Activated CD4-positive, alpha-beta T cell treated with anti-CD3 and anti-CD28 coated beads, Interleukin-10, Interleukin-2, amounts not matched to agents 100 ng/mL and 50 ng/mL, durations not matched to agents 16 hours and 8 hours (primary cell): ENCODE data around the gene G3BP2.
A peak's percentile ranks its signal among the peaks of the same experiment; 100 is the strongest.
"Not testable (repeated sequence)": the region's sequence is repeated elsewhere in the genome, so short reads cannot be mapped to it uniquely, and the experiment has no call there.

ENCODE experiments used
- DNase-seq: peaks from one replicate; pipeline ENCODE4 v3.0.0-alpha.2; 2020

Gene G3BP2

DNA sequence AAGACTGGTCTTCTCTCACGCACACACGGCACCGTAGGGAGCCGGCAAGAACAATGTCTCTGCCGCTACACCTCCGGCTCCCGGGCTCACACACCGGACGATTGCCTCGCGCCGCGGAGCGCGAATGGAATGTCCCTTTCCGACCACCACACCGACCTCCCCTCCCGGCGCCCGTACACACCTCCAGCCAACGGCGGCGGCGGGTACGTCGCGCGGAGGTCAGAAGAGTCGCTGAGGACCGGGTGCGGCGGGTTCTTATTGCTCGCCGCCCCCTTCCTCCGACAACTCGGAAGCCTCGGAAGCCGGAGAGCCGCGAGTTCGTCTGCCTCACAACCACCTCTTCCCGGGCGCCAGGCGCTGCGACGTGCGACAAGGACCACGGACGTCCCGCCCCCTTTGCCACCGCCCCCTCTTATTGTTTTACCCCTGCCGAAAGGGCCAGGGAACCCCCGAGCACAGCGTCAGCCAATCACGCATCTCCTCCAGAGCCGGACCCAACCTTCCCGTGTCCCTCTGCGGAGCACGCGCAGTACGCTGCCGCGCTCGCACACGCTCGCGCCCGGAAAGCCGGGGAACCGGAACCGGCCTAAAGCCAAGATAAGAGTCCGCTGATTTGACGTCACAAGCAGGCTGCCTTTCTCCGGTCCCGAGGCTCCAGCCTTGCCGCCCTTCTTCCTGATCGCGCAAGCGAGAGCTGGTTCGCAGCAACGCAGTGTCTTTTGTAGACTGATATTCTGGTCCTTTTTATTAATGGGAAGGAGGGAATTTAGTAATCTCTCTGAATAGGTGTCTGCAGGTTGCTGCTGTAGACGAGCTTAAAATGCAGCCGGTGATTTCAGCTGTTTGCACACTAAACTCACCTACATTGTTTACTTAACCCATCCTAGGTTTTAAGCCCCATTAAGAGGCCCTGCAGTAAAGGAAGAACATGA lies at the start of gene G3BP2:
Gene G3BP2, minus strand, starts transcription at position 385 of the 932 bp plus-strand sequence. CDS start 11,386 bp downstream, outside the sequence.
- DNase-seq: peak; percentile 99

DNA sequence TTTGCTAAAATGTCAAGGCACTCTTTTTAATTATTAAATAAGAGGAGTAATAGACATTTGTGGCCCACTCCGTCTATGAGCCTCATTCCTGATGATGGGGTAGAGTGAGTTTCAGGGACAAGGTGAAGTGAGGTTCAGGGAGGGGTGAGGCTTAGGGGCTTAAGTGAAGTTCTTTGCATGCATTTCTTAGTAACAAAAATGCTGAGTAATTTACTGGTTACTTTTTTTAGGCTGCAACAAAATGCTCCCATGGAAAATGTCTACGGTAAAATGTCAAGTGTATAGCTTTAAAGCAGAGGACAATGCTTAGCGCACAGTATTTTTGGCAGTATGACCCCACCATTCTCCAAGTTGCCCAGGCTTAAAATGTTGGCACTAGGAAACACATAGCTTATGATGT lies 49.2 kb upstream of the G3BP2 start:
- DNase-seq: no peak

DNA sequence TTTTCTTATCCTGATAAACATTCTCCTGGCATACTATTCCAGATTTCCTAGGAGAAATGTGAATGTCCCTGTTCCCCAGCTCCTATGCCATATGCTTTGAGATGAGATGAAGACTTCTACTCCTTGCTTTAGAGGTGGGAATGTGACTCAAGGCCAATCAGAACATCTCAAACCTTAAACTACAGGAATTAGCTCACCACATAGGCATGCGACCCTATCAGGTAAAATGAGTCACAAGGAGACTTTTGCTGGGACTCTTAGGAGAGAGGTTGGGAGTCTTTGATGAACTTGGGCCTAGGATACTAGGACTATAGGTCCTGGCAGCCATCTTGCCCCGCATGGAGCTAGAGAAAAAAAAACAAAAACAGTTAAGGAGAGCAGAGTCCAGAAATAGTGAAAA lies 45.3 kb upstream of the G3BP2 start:
- no peak for DNase-seq

DNA sequence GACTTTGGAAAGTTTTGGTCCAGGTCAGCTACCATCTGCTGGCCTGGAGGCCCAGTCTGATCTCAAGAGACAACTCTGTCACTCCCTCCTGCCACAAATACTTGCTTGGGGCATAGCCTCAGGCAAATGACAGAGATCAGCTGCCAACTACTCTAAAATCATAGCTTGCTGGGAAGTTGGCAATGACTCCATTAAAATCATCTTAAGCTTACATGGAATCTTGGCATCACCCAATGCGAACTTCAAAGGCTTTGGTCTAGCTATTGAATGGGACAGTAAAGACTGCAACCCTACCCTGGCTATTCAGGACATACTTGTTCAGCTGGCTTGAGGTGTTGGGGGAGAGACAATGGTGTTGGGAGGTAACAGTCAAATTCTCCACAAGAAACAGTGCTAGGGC lies 44.2 kb upstream of the G3BP2 start:
- DNase-seq: no peak

DNA sequence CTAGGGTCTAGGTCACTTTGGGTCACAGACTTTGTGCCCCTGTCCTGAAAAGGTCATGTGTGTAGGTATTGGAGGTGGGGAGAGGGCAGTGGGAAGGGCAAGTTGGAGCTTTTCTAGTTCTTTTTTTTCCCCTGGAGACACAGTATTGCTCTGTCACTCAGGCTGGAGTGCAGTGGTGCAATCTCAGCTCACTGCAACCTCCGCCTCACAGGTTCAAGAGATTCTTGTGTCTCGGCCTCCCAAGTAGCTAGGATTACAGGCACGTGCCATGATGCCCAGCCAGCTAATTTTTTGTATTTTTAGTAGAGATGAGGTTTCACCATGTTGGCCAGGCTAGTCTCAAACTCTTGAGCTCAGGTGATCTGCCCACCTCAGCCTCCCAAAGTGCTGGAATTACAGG lies 42.8 kb upstream of the G3BP2 start:
- DNase-seq: not testable (repeated sequence)

DNA sequence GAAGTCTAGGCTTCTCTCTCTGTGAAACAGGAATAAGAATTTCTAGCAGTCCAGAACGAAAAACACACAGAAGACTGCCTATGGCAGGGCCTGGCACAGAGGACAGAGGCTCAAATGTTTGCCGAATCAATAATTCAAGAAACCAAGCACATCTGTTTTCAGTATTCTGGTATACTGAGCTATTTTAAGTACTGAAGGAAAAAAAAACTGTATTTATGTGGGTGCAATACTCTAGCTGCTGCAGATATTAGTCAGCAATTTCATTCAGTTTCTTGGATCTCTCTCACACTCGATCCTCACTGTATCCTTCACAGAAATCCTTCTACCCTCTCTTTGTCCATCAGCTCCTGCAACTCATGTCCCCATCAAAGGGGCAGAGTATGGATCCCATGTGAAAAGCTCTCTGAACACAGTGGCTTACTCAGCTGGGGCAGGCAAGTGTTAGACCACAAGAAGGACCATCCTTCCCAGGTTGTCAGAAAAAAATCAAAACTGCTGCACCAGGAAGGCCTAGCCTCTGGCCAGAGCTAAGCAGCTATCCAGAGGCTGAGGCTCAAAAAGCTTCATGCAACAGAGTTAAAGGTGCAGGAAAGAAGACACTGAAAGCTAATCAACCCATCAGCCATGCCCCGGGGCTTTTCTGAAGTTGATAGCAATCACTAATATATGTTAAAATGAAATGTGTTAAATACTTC lies 42.0 kb upstream of the G3BP2 start:
- DNase-seq: no peak

DNA sequence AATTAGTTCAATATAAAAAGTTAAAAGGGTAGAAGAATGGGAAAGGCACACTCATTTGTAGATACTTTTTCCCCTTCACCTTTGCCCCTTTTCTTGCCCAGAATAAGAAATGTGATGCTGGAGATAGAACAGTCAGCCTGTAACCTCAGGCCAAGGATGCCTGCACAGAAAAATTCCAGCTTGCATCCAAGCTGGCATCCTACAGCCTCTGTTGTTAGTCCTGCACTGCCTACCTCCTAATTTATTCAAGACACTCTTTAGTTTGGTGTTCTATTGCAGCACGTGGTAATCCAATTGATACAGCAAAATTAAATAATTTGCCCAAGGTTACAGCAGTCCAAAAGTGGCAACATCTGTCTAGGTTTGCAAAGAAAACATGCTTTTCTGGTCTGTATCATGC lies 41.5 kb upstream of the G3BP2 start:
- no peak for DNase-seq

DNA sequence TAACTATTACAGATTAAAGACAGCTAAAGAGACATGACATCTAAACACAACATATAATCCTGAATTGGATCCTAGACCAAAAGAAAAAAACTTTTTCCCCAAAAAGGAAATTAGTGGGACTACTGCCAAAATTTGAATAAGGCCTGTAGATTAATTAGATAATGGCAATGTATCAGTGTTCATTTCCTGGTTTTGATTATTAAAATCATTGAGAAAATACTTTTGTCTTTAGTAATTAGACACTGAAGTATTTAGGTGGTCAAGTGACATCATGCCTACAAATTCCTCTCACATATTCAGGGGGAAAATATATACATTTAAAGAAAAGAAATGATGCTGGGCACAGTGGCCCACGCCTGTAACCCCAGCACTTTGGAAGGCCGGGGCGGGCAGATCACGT lies 40.8 kb upstream of the G3BP2 start:
- DNase-seq: no peak

DNA sequence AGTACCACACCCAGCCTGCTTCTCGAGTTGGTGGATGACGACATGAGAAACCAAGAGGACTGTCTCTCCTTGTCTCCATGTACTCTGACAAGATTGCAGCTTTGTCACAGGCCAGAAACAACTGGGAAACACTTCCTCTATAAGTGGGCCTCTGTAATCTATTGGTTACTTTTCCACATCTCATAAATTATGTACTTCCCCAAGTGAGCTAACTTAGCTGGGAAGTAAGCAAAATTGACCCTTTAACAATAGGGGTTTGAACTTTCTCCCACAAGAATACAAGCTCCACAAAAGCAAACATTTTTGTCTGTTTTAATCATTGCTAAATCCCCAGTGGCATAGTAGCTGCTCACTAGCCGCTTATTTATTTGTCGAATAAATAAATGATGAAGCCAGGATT lies 37.0 kb upstream of the G3BP2 start:
- DNase-seq: no peak

DNA sequence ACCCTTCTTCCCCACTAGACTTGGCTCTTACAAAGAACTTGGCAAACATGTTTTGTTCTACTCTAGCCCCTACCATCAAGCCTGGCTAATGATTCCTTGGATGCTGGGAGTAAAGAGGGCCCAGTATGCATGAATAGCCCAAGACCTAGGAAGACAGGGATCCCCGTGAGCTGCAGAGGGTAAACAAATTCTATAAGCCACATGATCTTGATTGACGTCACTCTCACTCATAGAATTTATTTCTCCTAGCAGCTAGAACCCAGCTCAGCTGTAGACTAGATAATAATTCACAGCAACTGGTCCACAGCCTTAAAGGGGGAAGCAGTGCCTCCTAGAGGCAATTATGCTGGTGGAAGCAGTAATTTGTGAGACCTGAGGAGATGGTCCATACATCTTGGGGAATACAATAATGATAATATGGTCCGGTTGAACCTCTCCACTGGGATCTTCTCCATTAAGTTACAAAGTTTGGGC lies 35.0 kb upstream of the G3BP2 start:
- peak; percentile 39 for DNase-seq

DNA sequence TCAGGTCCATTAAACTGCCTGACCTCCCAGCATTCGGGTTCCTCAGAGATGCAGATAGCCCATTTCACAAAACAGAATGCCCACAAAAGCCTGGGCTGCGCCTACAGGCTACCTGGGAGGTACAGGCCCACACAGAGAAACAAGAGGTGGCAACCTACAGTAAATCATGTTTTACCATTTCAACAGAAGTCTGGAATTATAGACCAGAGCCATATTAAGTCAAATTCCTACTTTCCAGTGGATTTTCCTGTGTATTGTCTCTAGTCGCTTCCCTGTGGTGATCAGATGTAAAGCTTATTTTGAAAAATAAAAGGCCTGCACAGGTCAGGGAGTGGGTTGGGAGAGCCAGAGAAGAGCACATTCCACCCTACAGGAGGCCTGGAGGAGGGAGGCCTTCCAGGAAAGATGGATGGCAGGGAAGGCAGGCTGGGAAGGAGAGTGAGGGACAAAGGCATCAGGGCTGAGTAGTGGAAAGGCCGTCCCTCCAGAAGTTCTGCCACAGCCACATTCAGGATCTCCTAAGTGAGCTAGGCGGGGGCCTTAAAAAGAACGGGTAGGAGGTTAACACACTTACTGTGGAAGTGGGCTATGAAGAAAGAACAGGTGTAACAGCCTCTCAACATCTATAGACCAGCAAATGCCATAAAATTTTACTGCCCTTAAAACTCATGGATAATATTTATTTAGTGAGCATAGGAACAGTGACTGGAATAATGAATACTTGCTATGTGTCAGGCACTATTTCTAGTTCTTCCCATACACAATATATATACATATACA lies 32.2 kb upstream of the G3BP2 start:
- DNase-seq: no peak

DNA sequence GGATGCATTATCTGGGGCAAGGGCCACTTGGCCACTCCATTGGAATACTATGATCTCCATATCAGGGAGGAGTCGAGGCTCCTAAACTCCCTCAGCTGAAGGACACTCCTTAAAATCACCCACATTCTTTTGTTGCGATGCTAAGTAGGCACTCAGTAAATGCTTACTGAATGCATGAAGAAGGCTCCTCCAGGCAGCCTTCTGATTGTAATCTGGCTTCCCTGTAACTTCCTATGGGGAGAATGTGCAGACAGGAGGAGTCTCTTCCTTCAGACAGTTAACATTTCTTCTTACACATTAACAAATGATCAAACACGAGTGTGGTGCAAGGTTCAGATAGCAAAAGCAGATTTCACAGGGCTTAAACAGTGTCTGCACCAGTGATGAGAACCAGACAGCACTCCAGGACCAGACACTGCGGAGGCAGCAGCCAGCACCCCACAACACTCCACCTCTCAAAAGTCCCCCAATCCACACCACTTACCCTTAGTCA lies 29.8 kb upstream of the G3BP2 start:
- no peak for DNase-seq

DNA sequence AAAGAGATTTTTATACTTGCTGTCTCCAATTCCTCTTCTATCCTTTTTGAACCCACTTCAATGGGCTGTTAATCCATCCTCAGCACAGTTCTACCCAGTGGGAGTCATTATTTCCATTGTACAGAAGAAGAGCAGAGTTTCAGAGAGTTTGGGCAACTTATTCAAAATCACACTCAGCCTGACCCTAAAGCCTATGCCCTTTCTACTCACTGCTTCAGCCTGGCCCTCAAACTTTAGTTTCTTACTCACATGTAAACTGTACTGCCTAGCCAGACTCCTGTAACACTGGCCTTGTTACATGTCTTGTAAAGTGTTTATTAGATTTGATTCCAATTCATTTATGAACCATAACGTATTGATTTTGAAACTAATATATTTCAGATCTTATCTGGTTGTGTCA lies 26.1 kb upstream of the G3BP2 start:
- peak; percentile 37 for DNase-seq

DNA sequence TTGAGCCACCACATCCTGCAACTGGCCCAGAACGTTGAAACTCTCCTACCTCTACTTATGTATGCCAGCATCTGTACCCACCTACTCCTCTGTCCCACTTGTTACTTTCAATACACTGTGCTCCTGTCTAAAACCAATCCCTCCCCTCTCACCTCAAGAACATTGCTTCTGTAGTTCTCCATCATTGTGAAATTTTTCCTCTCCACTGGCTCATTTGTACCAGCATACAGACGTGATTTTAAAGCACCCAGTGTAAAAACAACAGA lies 25.7 kb upstream of the G3BP2 start:
- DNase-seq: peak; percentile 20

DNA sequence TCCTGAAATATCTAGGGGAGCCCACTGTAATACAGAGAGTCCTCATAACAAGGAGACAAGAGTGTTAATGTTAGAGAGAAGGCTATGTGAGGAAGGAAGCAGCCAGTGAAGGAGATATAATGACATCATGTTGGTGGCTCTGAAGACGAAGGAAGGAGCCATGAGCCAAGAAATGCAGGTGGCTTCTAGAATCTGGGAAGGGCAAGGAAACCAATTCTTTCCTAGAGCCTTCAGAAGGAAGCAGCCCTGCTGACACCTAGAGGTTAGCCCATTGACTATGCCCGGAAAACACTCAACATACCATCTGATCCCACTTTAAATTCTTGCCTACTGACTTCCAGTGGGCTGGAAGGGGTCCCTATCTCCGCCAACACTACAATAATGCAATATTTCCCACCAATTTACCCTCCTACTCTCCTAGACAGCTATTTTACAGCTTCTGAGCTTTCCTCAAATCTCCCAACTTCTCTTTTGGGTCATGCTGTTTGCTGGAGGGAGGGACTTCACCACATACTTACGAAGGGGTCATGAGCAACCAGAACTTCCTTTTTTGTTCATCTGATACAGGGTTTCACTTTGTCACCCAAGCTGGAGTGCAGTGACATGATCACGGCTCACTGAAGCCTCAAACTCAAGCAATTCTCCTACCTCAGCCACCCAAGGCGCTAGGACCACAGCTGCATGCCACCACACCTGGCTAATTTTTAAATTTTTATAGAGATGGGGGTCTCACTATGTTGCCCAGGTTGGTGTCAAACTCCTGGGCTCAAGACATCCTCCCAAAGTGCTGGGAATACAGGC lies 25.2 kb upstream of the G3BP2 start:
- peak; percentile 58 for DNase-seq

DNA sequence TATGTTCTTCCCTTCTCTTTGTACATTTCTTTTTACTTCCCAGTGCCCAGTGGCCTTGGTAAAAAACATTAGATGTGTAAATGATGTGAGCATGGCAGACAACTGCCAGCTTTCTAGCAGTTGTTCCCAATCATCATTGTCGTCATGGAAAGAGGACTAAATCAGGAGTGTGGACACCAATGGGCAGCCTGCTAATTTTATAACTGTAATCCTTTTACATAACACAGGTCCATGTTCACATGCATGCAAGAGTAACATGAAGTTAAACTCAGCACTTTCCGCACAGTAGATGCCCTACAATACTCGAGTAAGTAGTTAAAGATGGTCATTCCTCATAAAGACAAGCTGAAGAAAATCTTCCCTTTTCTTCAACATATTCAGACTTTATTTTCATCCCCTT lies 23.4 kb upstream of the G3BP2 start:
- no peak for DNase-seq

DNA sequence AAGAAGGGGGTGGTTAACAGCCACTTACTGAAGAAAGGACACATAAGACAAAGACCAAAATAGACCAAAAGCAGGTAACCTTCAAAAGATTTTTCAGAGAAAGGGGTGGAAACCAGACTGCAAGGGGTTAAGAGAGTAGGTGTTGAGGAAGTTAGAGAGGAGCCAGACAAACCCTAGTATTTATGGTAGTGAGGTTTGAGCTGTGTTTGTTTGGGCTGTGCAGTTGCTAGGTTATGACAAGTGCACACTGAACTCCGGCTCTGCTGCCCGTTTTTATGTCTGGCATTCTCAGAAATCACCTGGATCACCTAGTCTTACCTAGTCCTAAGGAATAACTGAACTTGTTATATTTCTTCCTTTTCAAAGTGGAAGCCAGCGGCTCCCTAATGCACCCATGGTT lies 22.9 kb upstream of the G3BP2 start:
- no peak for DNase-seq

DNA sequence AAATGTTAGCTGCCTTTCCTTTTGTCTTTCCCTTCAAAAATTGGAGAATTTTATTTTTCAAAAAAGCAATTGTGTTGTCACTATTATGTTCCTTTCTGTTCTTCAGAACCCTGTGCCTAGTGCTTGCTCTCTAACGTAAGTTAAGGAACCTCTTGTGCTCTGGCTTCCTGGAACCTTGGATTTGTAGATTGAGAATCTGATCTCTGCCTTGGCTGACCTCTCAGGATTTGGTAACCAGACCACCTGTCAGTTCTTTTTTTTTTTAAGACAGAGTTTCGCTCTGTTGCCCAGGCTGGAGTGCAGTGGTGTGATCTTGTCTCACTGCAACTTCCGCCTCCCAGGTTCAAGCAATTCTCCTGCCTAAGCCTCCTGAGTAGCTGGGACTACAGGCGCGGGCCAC lies 18.9 kb upstream of the G3BP2 start:
- DNase-seq: not testable (repeated sequence)

DNA sequence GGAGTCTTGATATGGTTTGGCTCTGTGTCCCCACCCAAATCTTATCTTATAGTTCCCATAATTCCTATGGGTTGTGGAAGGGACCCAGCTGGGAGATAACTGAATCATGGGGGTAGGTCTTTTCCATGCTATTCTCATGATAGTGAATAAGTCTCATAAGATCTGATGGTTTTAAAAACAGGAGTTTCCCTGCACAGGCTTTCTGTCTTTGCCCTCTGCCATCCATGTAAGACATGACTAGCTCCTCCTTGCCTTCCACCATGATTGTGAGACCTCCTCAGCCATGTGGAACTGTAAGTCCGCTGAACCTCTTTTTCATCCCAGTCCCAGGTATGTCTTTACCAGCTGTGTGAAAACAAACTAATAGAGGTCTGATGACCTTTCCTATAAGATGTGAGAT lies 13.9 kb upstream of the G3BP2 start:
- DNase-seq: not testable (repeated sequence)

DNA sequence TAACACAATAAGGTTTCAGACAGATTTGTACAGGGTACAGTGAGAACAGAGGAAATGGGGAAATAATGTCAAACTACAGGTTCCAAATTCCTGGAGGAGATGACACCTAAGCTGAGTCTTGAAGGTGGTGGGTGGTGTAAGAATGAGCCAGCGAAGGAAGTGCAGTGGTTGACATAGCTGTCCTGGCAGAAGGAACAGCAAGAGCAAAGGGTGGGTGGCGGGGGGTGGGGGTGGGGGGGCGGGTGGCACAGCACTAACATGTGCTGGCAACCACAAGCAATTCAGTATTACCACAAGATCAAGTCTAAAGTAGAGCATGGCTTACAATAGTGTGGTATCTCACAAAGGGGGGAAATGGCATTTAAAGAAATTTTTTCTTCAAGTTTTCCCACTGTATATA lies 13.1 kb upstream of the G3BP2 start:
- peak; percentile 47 for DNase-seq

DNA sequence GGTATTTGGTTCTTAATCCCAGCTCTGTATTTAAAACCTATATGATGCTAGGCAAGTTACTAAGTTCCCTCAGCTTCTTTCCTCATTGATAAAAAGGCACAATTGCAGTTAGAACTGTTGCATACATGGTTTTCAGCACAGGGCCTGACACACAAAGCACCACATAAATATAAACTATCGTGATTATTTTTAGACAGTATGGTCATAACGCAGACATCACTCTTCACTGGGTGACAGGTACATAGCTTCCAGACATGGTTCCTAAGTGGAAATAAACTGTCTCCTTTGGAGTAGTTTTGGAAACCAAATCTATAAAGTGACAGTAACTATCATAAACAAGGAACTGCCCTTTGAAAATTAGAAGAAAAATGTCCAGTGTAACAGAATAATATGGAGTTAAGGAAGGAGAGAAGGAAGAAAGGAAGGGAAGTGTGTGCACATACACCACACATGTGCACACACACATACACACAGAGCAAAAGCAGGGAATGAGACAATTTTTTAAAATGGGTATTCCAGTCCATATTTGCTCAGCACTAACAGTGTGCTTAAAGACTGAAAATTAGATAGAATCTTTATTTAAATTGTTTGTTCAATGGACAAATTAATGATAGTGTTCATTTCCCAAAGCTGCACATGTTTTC lies 12.5 kb upstream of the G3BP2 start:
- no peak for DNase-seq
